Measurements from ENCODE around the gene FOXP2.
"Not testable (repeated sequence)": the region's sequence is repeated elsewhere in the genome, so short reads cannot be mapped to it uniquely, and the experiment has no call there.

DNA sequence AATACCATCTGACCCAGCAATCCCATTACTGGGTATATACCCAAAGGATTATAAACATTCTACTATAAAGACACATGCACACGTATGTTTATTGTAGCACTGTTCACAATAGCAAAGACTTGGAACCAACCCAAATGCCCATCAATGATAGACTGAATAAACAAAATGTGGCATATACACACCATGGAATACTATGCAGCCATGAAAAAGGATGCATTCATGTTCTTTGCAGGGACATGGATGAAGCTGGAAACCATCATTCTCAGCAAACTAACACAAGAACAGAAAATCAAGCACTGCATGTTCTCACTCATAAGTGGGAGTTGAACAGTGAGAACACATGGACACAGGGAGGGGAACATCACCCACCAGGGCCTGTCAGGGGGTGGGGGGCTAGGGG is 96.2 kb downstream of the FOXP2 start:
- not testable (repeated sequence) for TF ChIP-seq CHD1 (IDR thresholded peaks at IDR 0.05; ENCODE audit: low read depth, low read length); CTCF (conservative IDR thresholded peaks at IDR 0.05; ENCODE audit: low read depth, low read length)

All from IMR-90 (cell line).